Liver (tissue), 9 donors: Measurements from ENCODE around the gene CSNK2A2. TPM values are rescaled to one million over a fixed set of nuclear protein-coding genes. Genes with fewer than 3 reads are reported as not detected.

Experiments
- DNase-seq: peaks from one replicate; pipeline ENCODE4 v3.0.0-alpha.2; 2017; ENCODE audit warnings: low spot score
- H3K27ac ChIP-seq, 2 donors: one replicate each; pipeline ENCODE4 v1.7.0; 2013; ENCODE audit warnings: inconsistent platforms in 2 of 2, low read length in 2 of 2, control low read depth in 1 of 2, low read depth in 1 of 2, mild to moderate bottlenecking in 1 of 2
- H3K27me3 ChIP-seq, 4 donors: one replicate each; pipeline versions ENCODE4 v1.6.1 to v1.7.0; 2013; ENCODE audit warnings: low read length in 3 of 4, inconsistent platforms in 1 of 4, mild to moderate bottlenecking in 1 of 4, moderate library complexity in 1 of 4; ENCODE audit not compliant: control insufficient read depth in 4 of 4, insufficient read depth in 4 of 4
- H3K36me3 ChIP-seq, 4 donors: one replicate each; pipeline versions ENCODE4 v1.6.1 to v1.7.0; 2013; ENCODE audit warnings: low read length in 3 of 4, mild to moderate bottlenecking in 3 of 4, low read depth in 1 of 4, moderate library complexity in 1 of 4; ENCODE audit not compliant: control insufficient read depth in 4 of 4, insufficient read depth in 3 of 4
- H3K4me1 ChIP-seq, 4 donors: one replicate each; pipeline versions ENCODE4 v1.6.1 to v1.7.0; 2013; ENCODE audit warnings: low read length in 3 of 4, mild to moderate bottlenecking in 3 of 4, moderate library complexity in 1 of 4; ENCODE audit not compliant: control insufficient read depth in 4 of 4, insufficient read depth in 4 of 4
- H3K4me3 ChIP-seq, 3 donors: one replicate each; pipeline versions ENCODE4 v1.6.1 to v1.7.0; 2013; ENCODE audit warnings: low read length in 3 of 3, control low read depth in 1 of 3, low read depth in 1 of 3, mild to moderate bottlenecking in 1 of 3
- H3K9ac ChIP-seq, 2 donors: one replicate each; pipeline ENCODE4 v1.7.0; 2013; ENCODE audit warnings: low read length in 2 of 2, mild to moderate bottlenecking in 2 of 2, moderate library complexity in 2 of 2, control low read depth in 1 of 2, low read depth in 1 of 2
- H3K9me3 ChIP-seq, 4 donors: one replicate each; pipeline versions ENCODE4 v1.6.1 to v1.7.0; 2013; ENCODE audit warnings: low read length in 3 of 4; ENCODE audit not compliant: control insufficient read depth in 4 of 4
- EGR1 ChIP-seq, 2 donors: IDR thresholded peaks; 2 replicates each; pipeline ENCODE4 v1.6.1; 2016 to 2018; ENCODE audit warnings: antibody characterized with exemption in 2 of 2, low read depth in 2 of 2
- FOXA1 ChIP-seq: IDR thresholded peaks from 2 replicates; pipeline ENCODE4 v1.6.1; 2016; ENCODE audit warnings: antibody characterized with exemption
- FOXA2 ChIP-seq: IDR thresholded peaks from 2 replicates; pipeline ENCODE4 v1.6.1; 2016; ENCODE audit warnings: antibody characterized with exemption
- GABPA ChIP-seq, 2 donors: IDR thresholded peaks in 1 of 2; conservative IDR thresholded peaks in 1 of 2; 2 replicates each; pipeline ENCODE4 v1.6.1; 2016; ENCODE audit warnings: antibody characterized with exemption in 2 of 2, mild to moderate bottlenecking in 1 of 2, moderate library complexity in 1 of 2
- HNF4A ChIP-seq, 2 donors: conservative IDR thresholded peaks; 2 replicates each; pipeline ENCODE4 v1.6.1; 2016; ENCODE audit warnings: antibody characterized with exemption in 2 of 2, mild to moderate bottlenecking in 2 of 2
- HNF4G ChIP-seq: IDR thresholded peaks from 2 replicates; pipeline ENCODE4 v1.6.1; 2016; ENCODE audit warnings: antibody characterized with exemption
- JUND ChIP-seq, 2 donors: IDR thresholded peaks; 2 replicates each; pipeline ENCODE4 v1.6.1; 2016; ENCODE audit warnings: antibody characterized with exemption in 2 of 2
- NR2F2 ChIP-seq: IDR thresholded peaks from 2 replicates; pipeline ENCODE4 v1.6.1; 2016; ENCODE audit warnings: antibody characterized with exemption
- RAD21 ChIP-seq, 2 donors: IDR thresholded peaks; 2 replicates each; pipeline ENCODE4 v1.6.1; 2016; ENCODE audit warnings: antibody characterized with exemption in 2 of 2, mild to moderate bottlenecking in 2 of 2
- RXRA ChIP-seq, 2 donors: IDR thresholded peaks; 2 replicates each; pipeline ENCODE4 v1.6.1; 2017 to 2018; ENCODE audit warnings: antibody characterized with exemption in 2 of 2, mild to moderate bottlenecking in 1 of 2
- SP1 ChIP-seq: IDR thresholded peaks from 2 replicates; pipeline ENCODE4 v1.6.1; 2018; ENCODE audit warnings: antibody characterized with exemption, mild to moderate bottlenecking
- TAF1 ChIP-seq: conservative IDR thresholded peaks from 2 replicates; pipeline ENCODE4 v1.6.1; 2016; ENCODE audit warnings: antibody characterized with exemption, mild to moderate bottlenecking
- YY1 ChIP-seq: IDR thresholded peaks from 2 replicates; pipeline ENCODE4 v1.6.1; 2016; ENCODE audit warnings: antibody characterized with exemption, mild to moderate bottlenecking
- WGBS: extraction: QIAGEN DNeasy Blood & Tissue Kit; methylation state at CpG from one replicate; pipeline ENCODE4 v1.1.7; 2013; 5-methylcytosine and 5-hydroxymethylcytosine counted together
- polyA plus RNA-seq, 2 donors: library from polyadenylated mRNA; stranded (reverse) in 1 of 2; unstranded in 1 of 2; fragments of 200-250 nt in 1 of 2; fragments of >200 nt in 1 of 2; fragmentation: Nextera tagmentation in 1 of 2; extraction: Ambion mirVana in 1 of 2; gene quantifications; one replicate each; pipeline versions ENCODE4 v1.2.1 to v1.2.3, GENCODE V29; 2013 to 2015
- total RNA-seq, 2 donors: library from RNA; depleted of rRNA; stranded (reverse); fragments of >200 nt; gene quantifications; one replicate each; pipeline ENCODE4 v1.2.3, GENCODE V29; 2014
- TF ChIP-seq, protein P1 (sequence below): IDR thresholded peaks from 2 replicates; pipeline ENCODE4 v1.6.1; 2016; ENCODE audit warnings: antibody characterized with exemption, mild to moderate bottlenecking
- TF ChIP-seq, protein P2 (sequence below): IDR thresholded peaks from 2 replicates; pipeline ENCODE4 v1.6.1; 2016; ENCODE audit warnings: antibody characterized with exemption
- TF ChIP-seq, protein P3 (sequence below): IDR thresholded peaks from 2 replicates; pipeline ENCODE4 v1.6.1; 2016; ENCODE audit warnings: antibody characterized with exemption
- TF ChIP-seq, protein P4 (sequence below): IDR thresholded peaks from 2 replicates; pipeline ENCODE4 v1.6.1; 2016; ENCODE audit warnings: antibody characterized with exemption
- TF ChIP-seq, protein P5 (sequence below): fragments of 150-350 bp; IDR thresholded peaks from 2 replicates; pipeline ENCODE4 v1.5.1; 2017; ENCODE audit warnings: improper control_type of control experiment, low read depth, low read length; ENCODE audit not compliant: missing input control
- donor health status: healthy.
- donor health status: healthy.
- donor health status: healthy.
- donor health status: healthy.
- donor health status: healthy.

CSNK2A2 gene
- total and polyA plus RNA-seq, 4 donors: 9.4 to 21.0 (median 14.7) TPM

DNA sequence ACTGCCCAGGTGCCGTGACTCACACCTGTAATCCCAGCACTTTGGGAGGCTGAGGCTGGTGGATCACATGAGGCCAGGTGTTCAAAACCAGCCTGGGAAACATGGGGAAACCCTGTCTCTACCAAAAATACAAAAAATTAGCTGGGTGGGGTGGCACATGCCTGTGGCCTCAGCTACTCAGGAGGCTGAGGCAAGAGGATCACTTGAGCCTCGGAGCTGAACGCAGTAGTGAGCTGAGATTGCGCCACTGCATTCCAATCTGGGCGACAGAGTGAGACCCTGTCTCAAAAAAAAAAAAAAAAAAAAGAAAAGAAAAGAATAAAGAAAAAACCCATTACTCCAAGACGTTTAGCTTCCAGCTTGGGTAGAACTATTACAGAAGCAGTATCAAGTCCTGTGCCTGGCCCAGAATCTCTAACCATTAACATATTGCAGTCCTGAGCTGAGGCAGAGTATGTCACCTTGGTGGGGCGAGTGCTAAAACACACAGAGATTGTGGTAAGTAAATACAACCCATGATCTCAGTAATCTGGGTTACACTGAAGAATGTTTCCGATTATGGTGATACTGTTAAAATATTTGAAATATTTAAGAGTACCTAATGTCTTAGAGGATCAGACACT, 45.5 kb downstream of the CSNK2A2 start:
- WGBS: 73% methylated on average over 8 of the region's 8 CpGs
- H3K9me3 ChIP-seq: no peaks in the 10 kb centered on the region
- DNase-seq: no peak
- H3K36me3 ChIP-seq: no peaks in the 10 kb centered on the region
- no peak overlapping the region for H3K27ac ChIP-seq
- no peaks in the 10 kb centered on the region for H3K4me1 ChIP-seq
- H3K9ac ChIP-seq: no peak overlapping the region
- TF ChIP-seq TAF1 (no peak), RAD21 (IDR thresholded peaks at IDR 0.05) (no peak), FOXA2 (no peak), YY1 (no peak), GABPA (IDR thresholded peaks at IDR 0.05 in 1 of 2, conservative IDR thresholded peaks at IDR 0.05 in 1 of 2) (no peak), HNF4A (conservative IDR thresholded peaks at IDR 0.05) (no peak), NR2F2 (no peak), RXRA (IDR thresholded peaks at IDR 0.05) (no peak), FOXA1 (no peak), HNF4G (no peak)
- TF ChIP-seq, protein P1, sequence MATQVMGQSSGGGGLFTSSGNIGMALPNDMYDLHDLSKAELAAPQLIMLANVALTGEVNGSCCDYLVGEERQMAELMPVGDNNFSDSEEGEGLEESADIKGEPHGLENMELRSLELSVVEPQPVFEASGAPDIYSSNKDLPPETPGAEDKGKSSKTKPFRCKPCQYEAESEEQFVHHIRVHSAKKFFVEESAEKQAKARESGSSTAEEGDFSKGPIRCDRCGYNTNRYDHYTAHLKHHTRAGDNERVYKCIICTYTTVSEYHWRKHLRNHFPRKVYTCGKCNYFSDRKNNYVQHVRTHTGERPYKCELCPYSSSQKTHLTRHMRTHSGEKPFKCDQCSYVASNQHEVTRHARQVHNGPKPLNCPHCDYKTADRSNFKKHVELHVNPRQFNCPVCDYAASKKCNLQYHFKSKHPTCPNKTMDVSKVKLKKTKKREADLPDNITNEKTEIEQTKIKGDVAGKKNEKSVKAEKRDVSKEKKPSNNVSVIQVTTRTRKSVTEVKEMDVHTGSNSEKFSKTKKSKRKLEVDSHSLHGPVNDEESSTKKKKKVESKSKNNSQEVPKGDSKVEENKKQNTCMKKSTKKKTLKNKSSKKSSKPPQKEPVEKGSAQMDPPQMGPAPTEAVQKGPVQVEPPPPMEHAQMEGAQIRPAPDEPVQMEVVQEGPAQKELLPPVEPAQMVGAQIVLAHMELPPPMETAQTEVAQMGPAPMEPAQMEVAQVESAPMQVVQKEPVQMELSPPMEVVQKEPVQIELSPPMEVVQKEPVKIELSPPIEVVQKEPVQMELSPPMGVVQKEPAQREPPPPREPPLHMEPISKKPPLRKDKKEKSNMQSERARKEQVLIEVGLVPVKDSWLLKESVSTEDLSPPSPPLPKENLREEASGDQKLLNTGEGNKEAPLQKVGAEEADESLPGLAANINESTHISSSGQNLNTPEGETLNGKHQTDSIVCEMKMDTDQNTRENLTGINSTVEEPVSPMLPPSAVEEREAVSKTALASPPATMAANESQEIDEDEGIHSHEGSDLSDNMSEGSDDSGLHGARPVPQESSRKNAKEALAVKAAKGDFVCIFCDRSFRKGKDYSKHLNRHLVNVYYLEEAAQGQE: no peak
- TF ChIP-seq, protein P2, sequence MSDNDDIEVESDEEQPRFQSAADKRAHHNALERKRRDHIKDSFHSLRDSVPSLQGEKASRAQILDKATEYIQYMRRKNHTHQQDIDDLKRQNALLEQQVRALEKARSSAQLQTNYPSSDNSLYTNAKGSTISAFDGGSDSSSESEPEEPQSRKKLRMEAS: no peak
- TF ChIP-seq, protein P3, sequence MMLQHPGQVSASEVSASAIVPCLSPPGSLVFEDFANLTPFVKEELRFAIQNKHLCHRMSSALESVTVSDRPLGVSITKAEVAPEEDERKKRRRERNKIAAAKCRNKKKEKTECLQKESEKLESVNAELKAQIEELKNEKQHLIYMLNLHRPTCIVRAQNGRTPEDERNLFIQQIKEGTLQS: no peak
- no peaks in the 10 kb centered on the region for H3K27me3 ChIP-seq
- H3K4me3 ChIP-seq: no peak overlapping the region

DNA sequence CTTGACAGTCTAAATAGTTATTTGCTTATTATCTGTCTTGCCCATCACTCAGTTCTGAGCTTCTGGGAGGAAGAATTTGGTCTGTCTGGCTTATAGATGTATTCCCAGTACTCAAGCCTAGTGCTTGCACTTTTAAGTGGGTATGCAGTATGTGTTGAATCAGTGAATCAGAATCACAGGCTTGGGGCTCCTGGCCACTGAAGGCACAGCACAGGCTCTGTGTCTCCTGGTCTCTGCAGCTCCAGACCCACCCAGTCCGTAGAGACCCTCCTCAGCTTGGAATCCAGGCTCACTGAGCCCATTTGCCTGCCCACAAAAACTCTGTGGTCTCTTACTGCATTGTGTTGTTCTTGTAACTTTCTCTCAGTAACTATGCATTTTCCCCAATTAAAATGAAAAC, 49.4 kb downstream of the CSNK2A2 start:
- no peak overlapping the region for H3K4me3 ChIP-seq
- TF ChIP-seq RAD21 (IDR thresholded peaks at IDR 0.05) (no peak), HNF4G (no peak), GABPA (IDR thresholded peaks at IDR 0.05 in 1 of 2, conservative IDR thresholded peaks at IDR 0.05 in 1 of 2) (no peak), SP1 (no peak), FOXA1 (no peak), YY1 (no peak), EGR1 (IDR thresholded peaks at IDR 0.05; ENCODE audit: low read depth in 2 of 2) (no peak), RXRA (IDR thresholded peaks at IDR 0.05) (no peak), FOXA2 (no peak), TAF1 (no peak), JUND (IDR thresholded peaks at IDR 0.05) (no peak), HNF4A (conservative IDR thresholded peaks at IDR 0.05) (no peak)
- TF ChIP-seq, protein P2: no peak
- TF ChIP-seq, protein P4, sequence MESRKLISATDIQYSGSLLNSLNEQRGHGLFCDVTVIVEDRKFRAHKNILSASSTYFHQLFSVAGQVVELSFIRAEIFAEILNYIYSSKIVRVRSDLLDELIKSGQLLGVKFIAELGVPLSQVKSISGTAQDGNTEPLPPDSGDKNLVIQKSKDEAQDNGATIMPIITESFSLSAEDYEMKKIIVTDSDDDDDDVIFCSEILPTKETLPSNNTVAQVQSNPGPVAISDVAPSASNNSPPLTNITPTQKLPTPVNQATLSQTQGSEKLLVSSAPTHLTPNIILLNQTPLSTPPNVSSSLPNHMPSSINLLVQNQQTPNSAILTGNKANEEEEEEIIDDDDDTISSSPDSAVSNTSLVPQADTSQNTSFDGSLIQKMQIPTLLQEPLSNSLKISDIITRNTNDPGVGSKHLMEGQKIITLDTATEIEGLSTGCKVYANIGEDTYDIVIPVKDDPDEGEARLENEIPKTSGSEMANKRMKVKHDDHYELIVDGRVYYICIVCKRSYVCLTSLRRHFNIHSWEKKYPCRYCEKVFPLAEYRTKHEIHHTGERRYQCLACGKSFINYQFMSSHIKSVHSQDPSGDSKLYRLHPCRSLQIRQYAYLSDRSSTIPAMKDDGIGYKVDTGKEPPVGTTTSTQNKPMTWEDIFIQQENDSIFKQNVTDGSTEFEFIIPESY: no peak
- TF ChIP-seq, protein P5, sequence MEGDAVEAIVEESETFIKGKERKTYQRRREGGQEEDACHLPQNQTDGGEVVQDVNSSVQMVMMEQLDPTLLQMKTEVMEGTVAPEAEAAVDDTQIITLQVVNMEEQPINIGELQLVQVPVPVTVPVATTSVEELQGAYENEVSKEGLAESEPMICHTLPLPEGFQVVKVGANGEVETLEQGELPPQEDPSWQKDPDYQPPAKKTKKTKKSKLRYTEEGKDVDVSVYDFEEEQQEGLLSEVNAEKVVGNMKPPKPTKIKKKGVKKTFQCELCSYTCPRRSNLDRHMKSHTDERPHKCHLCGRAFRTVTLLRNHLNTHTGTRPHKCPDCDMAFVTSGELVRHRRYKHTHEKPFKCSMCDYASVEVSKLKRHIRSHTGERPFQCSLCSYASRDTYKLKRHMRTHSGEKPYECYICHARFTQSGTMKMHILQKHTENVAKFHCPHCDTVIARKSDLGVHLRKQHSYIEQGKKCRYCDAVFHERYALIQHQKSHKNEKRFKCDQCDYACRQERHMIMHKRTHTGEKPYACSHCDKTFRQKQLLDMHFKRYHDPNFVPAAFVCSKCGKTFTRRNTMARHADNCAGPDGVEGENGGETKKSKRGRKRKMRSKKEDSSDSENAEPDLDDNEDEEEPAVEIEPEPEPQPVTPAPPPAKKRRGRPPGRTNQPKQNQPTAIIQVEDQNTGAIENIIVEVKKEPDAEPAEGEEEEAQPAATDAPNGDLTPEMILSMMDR: no peak
- H3K27me3 ChIP-seq: no peaks in the 10 kb centered on the region
- no peak overlapping the region for H3K9ac ChIP-seq
- WGBS: 90% methylated on average over 1 of the region's 1 CpG
- H3K4me1 ChIP-seq: no peaks in the 10 kb centered on the region
- H3K36me3 ChIP-seq: no peaks in the 10 kb centered on the region
- DNase-seq: no peak
- no peaks in the 10 kb centered on the region for H3K9me3 ChIP-seq
- no peak overlapping the region for H3K27ac ChIP-seq
